ENCODE measurements around the gene CREBL2. TPM values are rescaled to one million over a fixed set of nuclear protein-coding genes. Genes with fewer than 3 reads are reported as not detected.
A peak's percentile ranks its signal among the peaks of the same experiment; 100 is the strongest.
"Not testable (repeated sequence)": the region's sequence is repeated elsewhere in the genome, so short reads cannot be mapped to it uniquely, and the experiment has no call there.

The CREBL2 gene
- total RNA-seq, 3 donors from 2014 or later, result 14.4 to 16.9 (median 14.8) TPM

- not testable (repeated sequence) for ATAC-seq
- peaks cover 50% of the 10 kb centered on the region for H3K36me3 Mint-ChIP-seq (ENCODE audit: insufficient read depth)
Measured at GRCh38 chr12:12639995-12640394, 28.3 kb downstream of the CREBL2 start.

GRCh38 chr12:12641650-12642049, 30.0 kb downstream of the CREBL2 start:
- Mint-ChIP-seq H3K4me3 (no peak overlapping the region), H3K36me3 (ENCODE audit: insufficient read depth) (peaks cover 43% of the 10 kb centered on the region), H3K27me3 (ENCODE audit: low read depth) (no peaks in the 10 kb centered on the region), H3K4me1 (ENCODE audit: low read depth) (peaks cover 14% of the 10 kb centered on the region), H3K9me3 (peaks cover 7% of the 10 kb centered on the region)
- ATAC-seq (no peak), DNase-seq (no peak)

More at GRCh38 chr12:12639995-12640394, 28.3 kb downstream of the CREBL2 start:
- not testable (repeated sequence) for DNase-seq; H3K4me3 Mint-ChIP-seq; H3K9me3 Mint-ChIP-seq; H3K4me1 Mint-ChIP-seq (ENCODE audit: low read depth); H3K27me3 Mint-ChIP-seq (ENCODE audit: low read depth)

GRCh38 chr12:12642916-12643315, 31.2 kb downstream of the CREBL2 start:
- DNase-seq, result no peak
- Mint-ChIP-seq H3K4me3 (no peak overlapping the region), H3K27me3 (ENCODE audit: low read depth) (no peaks in the 10 kb centered on the region), H3K4me1 (ENCODE audit: low read depth) (peaks cover 14% of the 10 kb centered on the region), H3K9me3 (peaks cover 18% of the 10 kb centered on the region), H3K36me3 (ENCODE audit: insufficient read depth) (peaks cover 42% of the 10 kb centered on the region)
- no peak for ATAC-seq

- no peaks in the 10 kb centered on the region for H3K27me3 Mint-ChIP-seq (ENCODE audit: low read depth)
- peaks cover 33% of the 10 kb centered on the region for H3K9me3 Mint-ChIP-seq
- H3K4me3 Mint-ChIP-seq, result no peak overlapping the region
- peaks cover 32% of the 10 kb centered on the region for H3K36me3 Mint-ChIP-seq (ENCODE audit: insufficient read depth)
- peak; percentile 65 to 80 for ATAC-seq
- peak; percentile 23 for DNase-seq
- H3K4me1 Mint-ChIP-seq (ENCODE audit: low read depth), result peaks cover 14% of the 10 kb centered on the region
Measured at GRCh38 chr12:12645485-12645884, 33.8 kb downstream of the CREBL2 start.

GRCh38 chr12:12645968-12646367, 34.3 kb downstream of the CREBL2 start:
- H3K4me1 Mint-ChIP-seq (ENCODE audit: low read depth), result peaks cover 14% of the 10 kb centered on the region
- DNase-seq; H3K4me3 Mint-ChIP-seq; H3K27me3 Mint-ChIP-seq (ENCODE audit: low read depth): not testable (repeated sequence)
- peak; percentile 90 to 94 for ATAC-seq
- peaks cover 30% of the 10 kb centered on the region for H3K36me3 Mint-ChIP-seq (ENCODE audit: insufficient read depth)
- peaks cover 36% of the 10 kb centered on the region for H3K9me3 Mint-ChIP-seq

GRCh38 chr12:12646483-12647072, 34.9 kb downstream of the CREBL2 start:
- Mint-ChIP-seq H3K27me3 (ENCODE audit: low read depth) (no peaks in the 10 kb centered on the region), H3K9me3 (peaks cover 36% of the 10 kb centered on the region), H3K4me1 (ENCODE audit: low read depth) (peaks cover 14% of the 10 kb centered on the region), H3K4me3 (no peak overlapping the region), H3K36me3 (ENCODE audit: insufficient read depth) (peaks cover 29% of the 10 kb centered on the region)
- no peak for DNase-seq
- no peak for ATAC-seq

- peaks cover 19% of the 10 kb centered on the region for H3K36me3 Mint-ChIP-seq (ENCODE audit: insufficient read depth)
- H3K27me3 Mint-ChIP-seq (ENCODE audit: low read depth), result no peaks in the 10 kb centered on the region
- H3K4me3 Mint-ChIP-seq, result no peak overlapping the region
- peaks cover 36% of the 10 kb centered on the region for H3K9me3 Mint-ChIP-seq
- ATAC-seq (no peak), DNase-seq (no peak)
- peaks cover 18% of the 10 kb centered on the region for H3K4me1 Mint-ChIP-seq (ENCODE audit: low read depth)
Measured at GRCh38 chr12:12648284-12648683, 36.6 kb downstream of the CREBL2 start.

GRCh38 chr12:12648951-12649650, 37.4 kb downstream of the CREBL2 start:
- Mint-ChIP-seq H3K36me3 (ENCODE audit: insufficient read depth) (peaks cover 15% of the 10 kb centered on the region), H3K9me3 (peaks cover 36% of the 10 kb centered on the region), H3K4me1 (ENCODE audit: low read depth) (peaks cover 18% of the 10 kb centered on the region), H3K27me3 (ENCODE audit: low read depth) (no peaks in the 10 kb centered on the region), H3K4me3 (no peak overlapping the region)
- no peak for ATAC-seq
- no peak for DNase-seq

- DNase-seq, result no peak
- Mint-ChIP-seq H3K36me3 (ENCODE audit: insufficient read depth) (peaks cover 14% of the 10 kb centered on the region), H3K4me1 (ENCODE audit: low read depth) (peaks cover 11% of the 10 kb centered on the region), H3K9me3 (peaks cover 34% of the 10 kb centered on the region), H3K4me3 (no peak overlapping the region), H3K27me3 (ENCODE audit: low read depth) (no peaks in the 10 kb centered on the region)
- no peak for ATAC-seq
Measured at GRCh38 chr12:12651752-12652151, 40.1 kb downstream of the CREBL2 start.

GRCh38 chr12:12652704-12653103, 41.0 kb downstream of the CREBL2 start:
- not testable (repeated sequence) for ATAC-seq; H3K27me3 Mint-ChIP-seq (ENCODE audit: low read depth); H3K4me3 Mint-ChIP-seq; DNase-seq; H3K36me3 Mint-ChIP-seq (ENCODE audit: insufficient read depth)
- Mint-ChIP-seq H3K9me3 (peaks cover 26% of the 10 kb centered on the region), H3K4me1 (ENCODE audit: low read depth) (peaks cover 10% of the 10 kb centered on the region)

- Mint-ChIP-seq H3K27me3 (ENCODE audit: low read depth) (no peaks in the 10 kb centered on the region), H3K9me3 (peaks cover 16% of the 10 kb centered on the region), H3K4me1 (ENCODE audit: low read depth) (peaks cover 10% of the 10 kb centered on the region), H3K4me3 (no peak overlapping the region), H3K36me3 (ENCODE audit: insufficient read depth) (peaks cover 2% of the 10 kb centered on the region)
- ATAC-seq (no peak), DNase-seq (no peak)
Measured at GRCh38 chr12:12653922-12654321, 42.2 kb downstream of the CREBL2 start.

- Mint-ChIP-seq H3K9me3 (peaks cover 8% of the 10 kb centered on the region), H3K4me3 (no peak overlapping the region), H3K36me3 (ENCODE audit: insufficient read depth) (peaks cover 2% of the 10 kb centered on the region), H3K4me1 (ENCODE audit: low read depth) (peaks cover 10% of the 10 kb centered on the region), H3K27me3 (ENCODE audit: low read depth) (no peaks in the 10 kb centered on the region)
- ATAC-seq (no peak), DNase-seq (no peak)
Measured at GRCh38 chr12:12654691-12655460, 43.2 kb downstream of the CREBL2 start.

GRCh38 chr12:12660201-12660600, 48.5 kb downstream of the CREBL2 start:
- Mint-ChIP-seq H3K4me3 (no peak overlapping the region), H3K27me3 (ENCODE audit: low read depth) (no peaks in the 10 kb centered on the region), H3K4me1 (ENCODE audit: low read depth) (peaks cover 7% of the 10 kb centered on the region), H3K9me3 (no peaks in the 10 kb centered on the region), H3K36me3 (ENCODE audit: insufficient read depth) (peaks cover 1% of the 10 kb centered on the region)
- ATAC-seq (no peak), DNase-seq (no peak)

- no peak overlapping the region for H3K4me3 Mint-ChIP-seq
- no peaks in the 10 kb centered on the region for H3K4me1 Mint-ChIP-seq (ENCODE audit: low read depth)
- H3K9me3 Mint-ChIP-seq, result no peaks in the 10 kb centered on the region
- no peaks in the 10 kb centered on the region for H3K27me3 Mint-ChIP-seq (ENCODE audit: low read depth)
- no peak for ATAC-seq
- no peak for DNase-seq
- H3K36me3 Mint-ChIP-seq (ENCODE audit: insufficient read depth), result peaks cover 1% of the 10 kb centered on the region
Measured at GRCh38 chr12:12661086-12661856, 49.6 kb downstream of the CREBL2 start.

Measured in activated T-cell treated with anti-CD3 and anti-CD28 coated beads, Interleukin-2, amount 50 U/mL, for 4 hours (primary cell).